ENCODE results near the gene SHROOM3.

DNA sequence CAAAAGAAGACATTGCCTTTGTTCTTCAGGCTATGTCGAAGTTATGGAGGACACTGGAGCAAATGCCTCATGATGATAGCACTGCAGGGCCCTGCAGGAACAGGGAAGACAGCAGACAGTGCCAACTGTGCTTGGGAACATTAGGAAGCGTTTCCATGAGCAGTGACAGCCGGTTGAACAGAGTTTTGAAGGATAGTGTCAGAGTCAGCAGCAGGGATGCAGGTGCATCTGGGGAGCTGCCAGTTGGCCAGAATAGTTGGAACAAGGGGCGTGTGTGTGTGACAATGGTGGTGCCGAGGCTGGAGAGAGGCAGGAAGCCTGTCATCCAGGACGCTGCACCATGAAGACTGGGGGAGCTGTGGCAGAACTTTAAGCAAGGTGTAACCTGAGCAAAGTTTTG lies 88.6 kb downstream of the SHROOM3 start:
- TF ChIP-seq, protein P1, sequence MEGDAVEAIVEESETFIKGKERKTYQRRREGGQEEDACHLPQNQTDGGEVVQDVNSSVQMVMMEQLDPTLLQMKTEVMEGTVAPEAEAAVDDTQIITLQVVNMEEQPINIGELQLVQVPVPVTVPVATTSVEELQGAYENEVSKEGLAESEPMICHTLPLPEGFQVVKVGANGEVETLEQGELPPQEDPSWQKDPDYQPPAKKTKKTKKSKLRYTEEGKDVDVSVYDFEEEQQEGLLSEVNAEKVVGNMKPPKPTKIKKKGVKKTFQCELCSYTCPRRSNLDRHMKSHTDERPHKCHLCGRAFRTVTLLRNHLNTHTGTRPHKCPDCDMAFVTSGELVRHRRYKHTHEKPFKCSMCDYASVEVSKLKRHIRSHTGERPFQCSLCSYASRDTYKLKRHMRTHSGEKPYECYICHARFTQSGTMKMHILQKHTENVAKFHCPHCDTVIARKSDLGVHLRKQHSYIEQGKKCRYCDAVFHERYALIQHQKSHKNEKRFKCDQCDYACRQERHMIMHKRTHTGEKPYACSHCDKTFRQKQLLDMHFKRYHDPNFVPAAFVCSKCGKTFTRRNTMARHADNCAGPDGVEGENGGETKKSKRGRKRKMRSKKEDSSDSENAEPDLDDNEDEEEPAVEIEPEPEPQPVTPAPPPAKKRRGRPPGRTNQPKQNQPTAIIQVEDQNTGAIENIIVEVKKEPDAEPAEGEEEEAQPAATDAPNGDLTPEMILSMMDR (IDR thresholded peaks at IDR 0.05) = no peak
- no peak for TF ChIP-seq POLR2A (IDR thresholded peaks at IDR 0.05)
